Muscle of leg (tissue), 11 donors: ENCODE measurements around the gene HPX. TPM values are rescaled to one million over a fixed set of nuclear protein-coding genes. Genes with fewer than 3 reads are reported as not detected.
A peak's percentile ranks its signal among the peaks of the same experiment; 100 is the strongest.

Experiments used
- DNase-seq: peaks from one replicate; pipeline ENCODE4 v3.0.0; 2013
- H3K27ac ChIP-seq: one replicate; pipeline ENCODE4 v1.5.1; 2013; ENCODE audit warnings: mild to moderate bottlenecking, low read length, control low read depth
- H3K27me3 ChIP-seq: one replicate; pipeline ENCODE4 v1.6.1; 2013; ENCODE audit warnings: low read length; ENCODE audit not compliant: control insufficient read depth, insufficient read depth
- H3K36me3 ChIP-seq: one replicate; pipeline ENCODE4 v1.6.1; 2013; ENCODE audit warnings: low read length; ENCODE audit not compliant: control insufficient read depth, insufficient read depth
- H3K4me1 ChIP-seq: one replicate; pipeline ENCODE4 v1.6.1; 2013; ENCODE audit warnings: low read length; ENCODE audit not compliant: control insufficient read depth, insufficient read depth
- H3K4me3 ChIP-seq: one replicate; pipeline ENCODE4 v1.5.1; 2013; ENCODE audit warnings: low read length, control low read depth
- H3K9me3 ChIP-seq: replicated peaks from 2 replicates; pipeline ENCODE4 v1.6.1; 2013; ENCODE audit warnings: low read depth, low read length; ENCODE audit not compliant: control insufficient read depth
- whole genome bisulfite sequencing: methylation state at CpG from one replicate; pipeline ENCODE4 v1.1.5; 2013; ENCODE audit warnings: missing lambda C conversion rate; ENCODE audit not compliant: insufficient coverage; 5-methylcytosine and 5-hydroxymethylcytosine counted together
- polyA plus RNA-seq, 8 donors: library from polyadenylated mRNA; unstranded; fragments of 120-200 nt; gene quantifications; one replicate each; pipeline versions ENCODE4 v1.2.1 to v1.2.3, GENCODE V29; 2013; ENCODE audit warnings: inconsistent platforms in 1 of 8, low replicate concordance in 1 of 8; ENCODE audit not compliant: insufficient read length in 8 of 8, insufficient read depth in 1 of 8
- total RNA-seq: library from RNA; stranded (reverse); fragments of 120-200 nt; gene quantifications from one replicate; pipeline ENCODE4 v1.2.4, GENCODE V29; 2013

Gene HPX
- total and polyA plus RNA-seq, 9 donors, result 0.88 to 3.9 (median 2.7) TPM

- H3K27me3 ChIP-seq, result no peaks in the 10 kb centered on the region
- peaks cover 35% of the 10 kb centered on the region for H3K36me3 ChIP-seq
- H3K27ac ChIP-seq, result no peak overlapping the region
- H3K4me3 ChIP-seq, result no peak overlapping the region
- H3K9me3 ChIP-seq, result no peaks in the 10 kb centered on the region
- WGBS, result 65% methylated on average over 13 of the region's 16 CpGs
- no peak for DNase-seq
- peaks cover 9% of the 10 kb centered on the region for H3K4me1 ChIP-seq
Observed at GRCh38 chr11:6404342-6405051, 36.3 kb downstream of the HPX start.

DNA sequence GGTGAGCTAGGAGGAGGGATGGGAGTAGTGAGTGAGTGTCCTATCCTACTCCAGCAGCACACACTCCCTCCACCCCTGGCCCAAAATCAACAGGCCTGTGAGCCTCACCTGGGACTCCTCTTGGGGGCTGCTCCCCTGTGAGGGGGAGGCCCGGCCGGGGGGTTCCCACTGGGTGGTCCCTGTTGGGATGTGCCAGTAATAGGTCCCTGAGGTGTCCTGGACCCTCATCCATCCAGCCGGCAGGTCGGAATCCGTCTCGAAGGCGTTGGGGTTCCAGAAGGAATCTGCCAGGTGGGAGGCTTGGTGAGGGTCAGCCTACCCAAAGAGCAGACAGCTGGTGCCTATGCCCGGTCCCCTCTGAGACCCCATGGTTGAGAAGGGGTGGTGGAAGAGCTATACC is 37.2 kb downstream of the HPX start:
- no peak overlapping the region for H3K27ac ChIP-seq
- DNase-seq, result no peak
- WGBS, result no CpG with 5 or more reads among the region's 8 CpGs
- peaks cover 37% of the 10 kb centered on the region for H3K36me3 ChIP-seq
- H3K9me3 ChIP-seq, result no peaks in the 10 kb centered on the region
- peaks cover 9% of the 10 kb centered on the region for H3K4me1 ChIP-seq
- H3K27me3 ChIP-seq, result no peaks in the 10 kb centered on the region
- no peak overlapping the region for H3K4me3 ChIP-seq

- Histone ChIP-seq H3K27me3 (no peaks in the 10 kb centered on the region), H3K27ac (no peak overlapping the region), H3K4me3 (no peak overlapping the region), H3K36me3 (peaks cover 39% of the 10 kb centered on the region), H3K4me1 (peaks cover 9% of the 10 kb centered on the region), H3K9me3 (no peaks in the 10 kb centered on the region)
- WGBS, result 72% methylated on average over 6 of the region's 7 CpGs
- DNase-seq, result no peak
Observed at GRCh38 chr11:6402561-6402981, 38.2 kb downstream of the HPX start.

DNA sequence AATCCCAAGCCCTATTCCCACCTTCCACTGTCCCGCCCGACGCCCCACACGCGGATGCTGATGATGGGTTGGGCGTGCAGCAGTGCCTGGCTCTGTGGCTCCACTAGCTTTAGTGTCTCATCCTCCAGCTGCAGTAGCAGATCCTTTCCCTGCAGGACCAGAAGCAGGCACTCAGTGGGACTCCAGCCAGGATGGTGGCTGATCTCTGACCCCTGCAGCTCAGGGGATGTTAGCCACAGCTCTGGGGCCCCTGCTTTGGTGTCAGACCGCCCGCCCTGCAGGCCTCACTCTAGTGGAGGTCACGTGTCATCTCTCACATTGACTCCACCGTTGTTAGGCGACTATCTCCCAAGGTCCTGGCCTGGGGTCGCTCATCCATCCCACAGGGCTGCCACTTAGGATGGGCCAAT is 38.7 kb downstream of the HPX start:
- H3K4me1 ChIP-seq, result peaks cover 9% of the 10 kb centered on the region
- DNase-seq, result no peak
- 81% methylated on average over 12 of the region's 12 CpGs for WGBS
- H3K9me3 ChIP-seq, result no peaks in the 10 kb centered on the region
- no peak overlapping the region for H3K27ac ChIP-seq
- no peaks in the 10 kb centered on the region for H3K27me3 ChIP-seq
- no peak overlapping the region for H3K4me3 ChIP-seq
- peaks cover 39% of the 10 kb centered on the region for H3K36me3 ChIP-seq

- no peaks in the 10 kb centered on the region for H3K27me3 ChIP-seq
- peaks cover 39% of the 10 kb centered on the region for H3K36me3 ChIP-seq
- no peak overlapping the region for H3K27ac ChIP-seq
- no peaks in the 10 kb centered on the region for H3K9me3 ChIP-seq
- no peak overlapping the region for H3K4me3 ChIP-seq
- H3K4me1 ChIP-seq, result peaks cover 9% of the 10 kb centered on the region
- 96% methylated on average over 6 of the region's 7 CpGs for WGBS
- no peak for DNase-seq
Observed at GRCh38 chr11:6401464-6401863, 39.3 kb downstream of the HPX start.

DNA sequence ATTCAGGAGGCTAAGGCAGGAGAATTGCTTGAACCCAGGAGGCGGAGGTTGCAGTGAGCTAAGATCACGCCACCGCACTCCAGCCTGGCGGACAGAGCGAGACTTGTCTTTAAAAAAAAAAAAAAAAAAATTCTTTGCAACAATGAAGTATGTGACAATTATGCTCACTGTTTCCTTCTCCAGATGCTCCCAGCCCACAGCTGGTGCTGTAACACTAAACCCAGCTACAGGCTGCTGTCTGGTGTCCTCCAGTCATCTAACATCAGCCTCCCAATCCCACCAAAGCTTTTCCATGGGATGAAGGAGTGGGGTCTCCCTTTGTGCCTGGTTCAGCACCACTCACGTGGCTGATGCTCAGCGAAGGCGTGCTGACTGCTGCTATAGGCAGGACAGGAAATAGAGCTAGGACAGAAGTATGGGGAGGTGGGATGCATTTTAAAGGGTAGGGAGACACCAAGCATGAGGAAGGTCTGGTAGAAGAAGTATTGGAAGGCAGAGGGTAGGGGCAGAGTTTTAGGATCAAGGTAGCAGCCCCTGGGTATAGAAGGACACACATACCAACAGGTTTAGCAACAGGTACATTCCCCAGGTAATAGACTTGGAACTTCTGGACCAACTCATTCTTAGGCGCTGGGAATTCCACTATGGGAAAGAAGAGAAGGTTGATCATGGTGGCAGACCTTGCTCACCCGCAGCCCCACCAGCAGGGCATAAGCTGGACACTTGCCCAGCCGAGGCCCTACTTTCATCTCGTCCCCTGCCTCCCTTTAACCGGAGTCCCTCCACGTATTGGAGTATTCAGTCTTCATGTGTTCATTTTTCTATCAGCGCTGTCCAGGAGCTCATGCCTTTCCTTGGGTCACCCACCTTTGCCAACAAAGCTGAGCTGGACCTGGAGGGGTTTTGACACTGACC is 40.1 kb downstream of the HPX start:
- DNase-seq, result no peak
- Histone ChIP-seq H3K4me1 (peaks cover 9% of the 10 kb centered on the region), H3K27me3 (no peaks in the 10 kb centered on the region), H3K4me3 (no peak overlapping the region), H3K9me3 (no peaks in the 10 kb centered on the region), H3K36me3 (peaks cover 39% of the 10 kb centered on the region), H3K27ac (no peak overlapping the region)
- 97% methylated on average over 6 of the region's 15 CpGs for WGBS

DNA sequence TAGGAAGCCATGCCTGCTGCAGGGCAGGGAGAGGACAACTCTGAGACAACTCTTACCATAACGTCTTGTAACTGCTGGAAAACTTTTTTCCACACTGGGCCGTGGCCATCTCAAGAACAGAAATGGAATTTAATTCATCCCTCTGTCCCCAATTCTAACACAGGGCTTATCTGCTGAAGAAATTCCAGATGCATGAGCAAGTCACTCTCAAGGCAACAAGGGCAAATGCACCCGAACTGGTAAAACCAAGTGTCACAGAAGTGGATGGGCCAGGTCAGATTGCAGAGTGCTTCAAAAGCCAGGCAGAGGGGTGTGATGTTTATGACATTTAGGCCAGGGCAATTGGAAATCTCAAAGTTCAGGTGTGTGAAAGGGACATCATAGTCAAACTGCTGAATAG is 43.2 kb downstream of the HPX start:
- H3K27me3 ChIP-seq, result no peaks in the 10 kb centered on the region
- no peaks in the 10 kb centered on the region for H3K9me3 ChIP-seq
- no peak overlapping the region for H3K27ac ChIP-seq
- H3K36me3 ChIP-seq, result peaks cover 50% of the 10 kb centered on the region
- H3K4me3 ChIP-seq, result no peak overlapping the region
- H3K4me1 ChIP-seq, result no peaks in the 10 kb centered on the region
- WGBS, result 57% methylated on average over 3 of the region's 3 CpGs
- no peak for DNase-seq

DNA sequence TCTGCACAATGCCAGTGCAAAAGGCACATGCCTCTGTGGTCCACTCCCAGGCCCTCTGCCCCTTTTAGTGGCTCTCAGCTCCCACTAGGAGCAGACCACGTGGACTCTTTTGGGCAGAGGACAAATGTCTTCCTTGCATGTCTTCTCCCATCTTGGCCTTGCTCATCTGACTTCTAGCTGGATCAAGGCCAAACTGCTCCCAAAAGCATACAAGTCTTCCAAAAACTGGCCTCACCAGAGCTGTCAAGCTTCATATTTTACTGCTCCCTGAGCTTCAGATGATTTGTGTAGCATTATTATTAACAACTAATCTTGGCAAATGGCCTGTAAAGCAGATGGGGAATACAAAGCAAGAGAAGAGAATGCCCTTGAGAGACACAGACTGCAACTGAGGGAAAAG is 43.6 kb downstream of the HPX start:
- Histone ChIP-seq H3K27ac (no peak overlapping the region), H3K9me3 (no peaks in the 10 kb centered on the region), H3K4me3 (no peak overlapping the region), H3K36me3 (peaks cover 48% of the 10 kb centered on the region), H3K4me1 (no peaks in the 10 kb centered on the region), H3K27me3 (no peaks in the 10 kb centered on the region)
- 56% methylated on average over 1 of the region's 1 CpG for WGBS
- DNase-seq, result peak; percentile 60

DNA sequence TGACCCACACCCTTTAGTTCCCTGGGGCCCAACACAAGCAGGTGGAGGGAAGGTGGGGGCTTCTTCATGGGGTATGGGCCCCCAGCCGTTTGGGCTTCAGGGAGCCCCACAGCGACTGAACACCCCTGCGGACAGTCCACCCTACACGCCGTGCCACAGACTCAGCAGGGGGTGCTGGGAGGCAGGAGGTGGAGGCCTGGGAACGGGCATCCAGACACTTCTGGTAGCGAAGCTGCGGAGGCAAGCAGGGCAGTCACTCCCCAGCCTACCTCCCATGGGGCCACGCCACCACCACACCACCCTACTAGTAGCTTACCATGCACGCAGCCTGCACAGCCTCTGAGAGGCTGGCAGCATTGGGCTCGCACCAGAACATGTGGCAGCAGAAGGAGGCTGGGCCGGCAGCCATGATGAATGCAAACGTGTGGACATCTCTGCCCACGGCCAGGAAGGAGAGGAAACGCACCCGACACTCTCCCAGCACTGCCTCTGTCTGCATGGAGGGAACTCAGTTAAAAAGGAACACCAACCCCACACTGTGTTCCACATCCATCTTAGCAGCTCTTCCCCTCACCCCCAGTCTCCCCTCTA is 45.2 kb downstream of the HPX start:
- 84% methylated on average over 12 of the region's 16 CpGs for WGBS
- Histone ChIP-seq H3K36me3 (peaks cover 33% of the 10 kb centered on the region), H3K9me3 (no peaks in the 10 kb centered on the region), H3K4me3 (no peak overlapping the region), H3K27ac (no peak overlapping the region), H3K4me1 (peaks cover 10% of the 10 kb centered on the region), H3K27me3 (no peaks in the 10 kb centered on the region)
- no peak for DNase-seq

DNA sequence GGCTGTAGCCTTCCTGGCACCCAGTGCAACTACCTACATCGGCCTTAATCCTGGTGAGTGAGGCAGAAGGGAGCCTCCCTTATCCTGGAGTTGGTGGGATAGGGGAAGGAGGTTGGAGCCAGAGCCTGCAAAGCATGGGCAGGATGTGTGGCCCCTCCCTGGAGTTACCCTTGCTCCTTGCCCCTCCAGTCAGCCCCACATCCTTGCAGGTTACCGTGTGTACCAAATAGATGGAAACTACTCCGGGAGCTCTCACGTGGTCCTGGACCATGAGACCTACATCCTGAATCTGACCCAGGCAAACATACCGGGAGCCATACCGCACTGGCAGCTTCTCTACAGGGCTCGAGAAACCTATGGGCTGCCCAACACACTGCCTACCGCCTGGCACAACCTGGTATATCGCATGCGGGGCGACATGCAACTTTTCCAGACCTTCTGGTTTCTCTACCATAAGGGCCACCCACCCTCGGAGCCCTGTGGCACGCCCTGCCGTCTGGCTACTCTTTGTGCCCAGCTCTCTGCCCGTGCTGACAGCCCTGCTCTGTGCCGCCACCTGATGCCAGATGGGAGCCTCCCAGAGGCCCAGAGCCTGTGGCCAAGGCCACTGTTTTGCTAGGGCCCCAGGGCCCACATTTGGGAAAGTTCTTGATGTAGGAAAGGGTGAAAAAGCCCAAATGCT is 46.7 kb downstream of the HPX start:
- Histone ChIP-seq H3K27me3 (no peaks in the 10 kb centered on the region), H3K36me3 (peaks cover 26% of the 10 kb centered on the region), H3K4me3 (no peak overlapping the region), H3K27ac (no peak overlapping the region), H3K4me1 (peaks cover 16% of the 10 kb centered on the region), H3K9me3 (no peaks in the 10 kb centered on the region)
- WGBS, result 86% methylated on average over 16 of the region's 16 CpGs
- DNase-seq, result no peak
